H9 (cell line): Measurements from ENCODE around the gene PLEKHG7. TPM values are rescaled to one million over a fixed set of nuclear protein-coding genes. Genes with fewer than 3 reads are reported as not detected.

Source experiments
- DNase-seq: peaks from one replicate; pipeline ENCODE4 v3.0.0-alpha.2; 2017
- H2AFZ ChIP-seq: one replicate; pipeline ENCODE4 v1.6.1; 2013; ENCODE audit warnings: mild to moderate bottlenecking, low read length, control low read depth, moderate library complexity
- H2AK5ac ChIP-seq: 2 replicates; pipeline ENCODE4 v1.6.1; 2013; ENCODE audit warnings: low read length, control low read depth, mixed read lengths; ENCODE audit not compliant: insufficient read length
- H2BK120ac ChIP-seq: one replicate; pipeline ENCODE4 v1.6.1; 2013; ENCODE audit warnings: low read depth, mild to moderate bottlenecking, low read length, control low read depth, inconsistent platforms; ENCODE audit not compliant: poor library complexity, severe bottlenecking
- H2BK12ac ChIP-seq: 2 replicates; pipeline ENCODE4 v1.6.1; 2013; ENCODE audit warnings: low read length, control low read depth, mixed read lengths, low read depth; ENCODE audit not compliant: insufficient read length
- H2BK15ac ChIP-seq: 2 replicates; pipeline ENCODE4 v1.6.1; 2013; ENCODE audit warnings: low read depth, low read length, control low read depth
- H2BK20ac ChIP-seq: one replicate; pipeline ENCODE4 v1.6.1; 2013; ENCODE audit warnings: low read depth, mild to moderate bottlenecking, low read length, control low read depth, inconsistent platforms; ENCODE audit not compliant: poor library complexity, severe bottlenecking
- H2BK5ac ChIP-seq: 2 replicates; pipeline ENCODE4 v1.6.1; 2013; ENCODE audit warnings: low read length, control low read depth, mixed read lengths; ENCODE audit not compliant: insufficient read length
- H3K14ac ChIP-seq: 2 replicates; pipeline ENCODE4 v1.6.1; 2013; ENCODE audit warnings: low read length, control low read depth; ENCODE audit not compliant: insufficient read depth
- H3K18ac ChIP-seq: 2 replicates; pipeline ENCODE4 v1.6.1; 2013; ENCODE audit warnings: low read depth, mild to moderate bottlenecking, mixed read lengths, low read length, control low read depth; ENCODE audit not compliant: insufficient read length
- H3K23ac ChIP-seq: 2 replicates; pipeline ENCODE4 v1.6.1; 2013; ENCODE audit warnings: low read length, control low read depth, mixed read lengths, low read depth; ENCODE audit not compliant: insufficient read length
- H3K23me2 ChIP-seq: 2 replicates; pipeline ENCODE4 v1.6.1; 2013; ENCODE audit warnings: low read depth, mild to moderate bottlenecking, mixed read lengths, low read length, control low read depth; ENCODE audit not compliant: insufficient read length, poor library complexity, severe bottlenecking
- H3K27ac ChIP-seq: 2 replicates; pipeline ENCODE4 v1.5.1; 2013; ENCODE audit warnings: low read length, control low read depth, mixed read lengths, low read depth; ENCODE audit not compliant: insufficient read length
- H3K27me3 ChIP-seq: 2 replicates; pipeline ENCODE4 v1.6.1; 2013; ENCODE audit warnings: low read length, control low read depth, inconsistent platforms; ENCODE audit not compliant: insufficient read depth
- H3K4ac ChIP-seq: 2 replicates; pipeline ENCODE4 v1.6.1; 2013; ENCODE audit warnings: low read depth, mild to moderate bottlenecking, control low read depth, inconsistent platforms, low read length, moderate library complexity
- H3K4me1 ChIP-seq: 2 replicates; pipeline ENCODE4 v1.6.1; 2013; ENCODE audit warnings: low read length, control low read depth, inconsistent platforms; ENCODE audit not compliant: insufficient read depth
- H3K4me2 ChIP-seq: 2 replicates; pipeline ENCODE4 v1.6.1; 2013; ENCODE audit warnings: low read length, control low read depth, mixed read lengths; ENCODE audit not compliant: insufficient read length, insufficient read depth
- H3K56ac ChIP-seq: 2 replicates; pipeline ENCODE4 v1.6.1; 2013; ENCODE audit warnings: low read depth, mild to moderate bottlenecking, mixed read lengths, low read length, control low read depth; ENCODE audit not compliant: insufficient read length
- H3K79me1 ChIP-seq: 2 replicates; pipeline ENCODE4 v1.6.1; 2013; ENCODE audit warnings: low read depth, mild to moderate bottlenecking, moderate library complexity, low read length, control low read depth, inconsistent platforms; ENCODE audit not compliant: insufficient read depth, poor library complexity, severe bottlenecking
- H3K79me2 ChIP-seq: 2 replicates; pipeline ENCODE4 v1.6.1; 2013; ENCODE audit warnings: low read length, control low read depth, inconsistent platforms; ENCODE audit not compliant: insufficient read depth
- H3K9ac ChIP-seq: 2 replicates; pipeline ENCODE4 v1.6.1; 2013; ENCODE audit warnings: low read length, control low read depth, mixed read lengths; ENCODE audit not compliant: insufficient read length; ENCODE audit errors: extremely low read depth
- H3K9me3 ChIP-seq: one replicate; pipeline ENCODE4 v1.6.1; 2013; ENCODE audit warnings: low read depth, low read length, inconsistent platforms; ENCODE audit not compliant: control insufficient read depth
- H3T11ph ChIP-seq: one replicate; pipeline ENCODE4 v1.6.1; 2013; ENCODE audit warnings: mild to moderate bottlenecking, low read length, control low read depth, inconsistent platforms
- H4K20me1 ChIP-seq: one replicate; pipeline ENCODE4 v1.6.1; 2013; ENCODE audit not compliant: control insufficient read depth, insufficient read length, insufficient read depth
- H4K5ac ChIP-seq: 2 replicates; pipeline ENCODE4 v1.6.1; 2013; ENCODE audit warnings: low read depth, mild to moderate bottlenecking, mixed read lengths, low read length, control low read depth; ENCODE audit not compliant: insufficient read length
- H4K8ac ChIP-seq: replicated peaks from 2 replicates; pipeline ENCODE4 v1.6.1; 2013; ENCODE audit warnings: low read length, control low read depth, mixed read lengths, low read depth; ENCODE audit not compliant: insufficient read length
- H4K91ac ChIP-seq: 2 replicates; pipeline ENCODE4 v1.6.1; 2013; ENCODE audit warnings: low read depth, mild to moderate bottlenecking, moderate library complexity, mixed read lengths, low read length, control low read depth; ENCODE audit not compliant: insufficient read length
- H3K27ac Mint-ChIP-seq, 3 experiments: 2 replicates in 2 of 3; 3 replicates in 1 of 3; pipeline ENCODE4 v1.8.0; 2020 to 2021; ENCODE audit warnings: mixed read lengths in 3 of 3, mild to moderate bottlenecking in 1 of 3, moderate library complexity in 1 of 3
- H3K27me3 Mint-ChIP-seq: 2 replicates; pipeline ENCODE4 v1.8.0; 2021; ENCODE audit warnings: low read depth, mild to moderate bottlenecking, moderate library complexity, mixed read lengths
- H3K36me3 Mint-ChIP-seq, 3 experiments: 2 replicates in 2 of 3; 3 replicates in 1 of 3; pipeline ENCODE4 v1.8.0; 2020 to 2021; ENCODE audit warnings: low read depth in 3 of 3, mixed read lengths in 3 of 3; ENCODE audit not compliant: insufficient read depth in 1 of 3
- H3K4me1 Mint-ChIP-seq, 2 experiments: 2 replicates each; pipeline ENCODE4 v1.8.0; 2020; ENCODE audit warnings: mixed read lengths in 2 of 2
- H3K4me3 Mint-ChIP-seq, 2 experiments: 2 replicates in 1 of 2; 3 replicates in 1 of 2; pipeline ENCODE4 v1.8.0; 2020 to 2021; ENCODE audit warnings: mild to moderate bottlenecking in 2 of 2, mixed read lengths in 2 of 2, moderate library complexity in 1 of 2
- H3K9me3 Mint-ChIP-seq, 2 experiments: 2 replicates in 1 of 2; 3 replicates in 1 of 2; pipeline ENCODE4 v1.8.0; 2020; ENCODE audit warnings: mild to moderate bottlenecking in 2 of 2, mixed read lengths in 2 of 2, moderate library complexity in 1 of 2
- WGBS: extraction: QIAGEN DNeasy Blood & Tissue Kit; methylation state at CpG from one replicate; pipeline ENCODE4 v1.1.7; 2013; ENCODE audit warnings: missing lambda C conversion rate, low lambda C conversion rate, mixed read lengths; ENCODE audit not compliant: insufficient read length; ENCODE audit errors: extremely low coverage; 5-methylcytosine and 5-hydroxymethylcytosine counted together
- total RNA-seq: library from RNA; stranded (reverse); gene quantifications from 2 replicates; pipeline ENCODE4 v1.2.1, GENCODE V29; 2021
- TF ChIP-seq, protein P1 (sequence below): fragments of 200-600 bp; sonication (generic); conservative IDR thresholded peaks from 3 replicates; pipeline ENCODE4 v1.8.0; 2021; ENCODE audit warnings: antibody characterized with exemption, mild to moderate bottlenecking

PLEKHG7 gene
- total RNA-seq, 1 experiment from 2014 or later = not detected

DNA sequence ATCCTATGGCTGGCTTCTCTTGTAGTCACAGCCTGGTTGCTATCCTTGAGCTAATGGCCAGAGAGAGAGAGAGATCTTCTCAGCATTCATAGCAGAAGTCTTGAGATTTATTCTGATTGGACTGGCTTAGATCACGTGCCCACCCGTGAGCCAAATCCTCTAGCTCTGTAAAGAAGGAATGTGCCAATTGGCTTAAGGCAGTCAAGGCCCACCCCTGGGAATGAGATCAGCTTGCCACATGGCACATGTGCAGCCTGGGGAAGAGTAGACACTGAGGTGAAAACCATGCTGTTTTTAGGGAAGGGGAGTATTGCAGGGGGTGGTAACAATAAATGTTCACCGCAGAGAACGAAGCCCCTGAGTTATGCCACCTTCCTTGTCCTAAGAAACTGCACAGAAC, 36.3 kb downstream of the PLEKHG7 start:
- H2BK15ac ChIP-seq = no peak overlapping the region
- no peak overlapping the region for H2BK20ac ChIP-seq
- Mint-ChIP-seq H3K27ac (no peak overlapping the region), H3K36me3 (no peaks in the 10 kb centered on the region), H3K9me3 (no peaks in the 10 kb centered on the region), H3K27me3 (no peaks in the 10 kb centered on the region), H3K4me1 (peaks cover 0 to 4% of the 10 kb centered on the region in 2 experiments; a peak in 3 of 4 replicates), H3K4me3 (no peak overlapping the region)
- H3K4me1 ChIP-seq = no peaks in the 10 kb centered on the region; the same call in 1 of the 2 replicates
- no peak overlapping the region for H4K91ac ChIP-seq
- no peak overlapping the region for H3K56ac ChIP-seq
- no peak overlapping the region for H2BK120ac ChIP-seq
- no peak overlapping the region for H3T11ph ChIP-seq
- H3K9ac ChIP-seq = no peak overlapping the region
- H3K14ac ChIP-seq = no peak overlapping the region
- no peak overlapping the region for H3K23ac ChIP-seq
- H4K5ac ChIP-seq = no peak overlapping the region
- DNase-seq = no peak
- H4K8ac ChIP-seq = no peak overlapping the region
- H3K4me2 ChIP-seq = no peak overlapping the region
- H3K9me3 ChIP-seq = no peaks in the 10 kb centered on the region
- H2AFZ ChIP-seq = no peak overlapping the region
- H3K23me2 ChIP-seq = no peaks in the 10 kb centered on the region
- H2BK12ac ChIP-seq = no peak overlapping the region
- H2AK5ac ChIP-seq = no peak overlapping the region
- H3K79me2 ChIP-seq = no peaks in the 10 kb centered on the region
- H3K27me3 ChIP-seq = no peaks in the 10 kb centered on the region
- no peak overlapping the region for H3K4ac ChIP-seq
- no peak overlapping the region for H2BK5ac ChIP-seq
- no peak overlapping the region for H3K27ac ChIP-seq
- TF ChIP-seq, protein P1, sequence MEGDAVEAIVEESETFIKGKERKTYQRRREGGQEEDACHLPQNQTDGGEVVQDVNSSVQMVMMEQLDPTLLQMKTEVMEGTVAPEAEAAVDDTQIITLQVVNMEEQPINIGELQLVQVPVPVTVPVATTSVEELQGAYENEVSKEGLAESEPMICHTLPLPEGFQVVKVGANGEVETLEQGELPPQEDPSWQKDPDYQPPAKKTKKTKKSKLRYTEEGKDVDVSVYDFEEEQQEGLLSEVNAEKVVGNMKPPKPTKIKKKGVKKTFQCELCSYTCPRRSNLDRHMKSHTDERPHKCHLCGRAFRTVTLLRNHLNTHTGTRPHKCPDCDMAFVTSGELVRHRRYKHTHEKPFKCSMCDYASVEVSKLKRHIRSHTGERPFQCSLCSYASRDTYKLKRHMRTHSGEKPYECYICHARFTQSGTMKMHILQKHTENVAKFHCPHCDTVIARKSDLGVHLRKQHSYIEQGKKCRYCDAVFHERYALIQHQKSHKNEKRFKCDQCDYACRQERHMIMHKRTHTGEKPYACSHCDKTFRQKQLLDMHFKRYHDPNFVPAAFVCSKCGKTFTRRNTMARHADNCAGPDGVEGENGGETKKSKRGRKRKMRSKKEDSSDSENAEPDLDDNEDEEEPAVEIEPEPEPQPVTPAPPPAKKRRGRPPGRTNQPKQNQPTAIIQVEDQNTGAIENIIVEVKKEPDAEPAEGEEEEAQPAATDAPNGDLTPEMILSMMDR = no peak
- H3K18ac ChIP-seq = no peak overlapping the region
- WGBS = no CpG with 5 or more reads among the region's 4 CpGs
- H4K20me1 ChIP-seq = no peaks in the 10 kb centered on the region
- H3K79me1 ChIP-seq = no peaks in the 10 kb centered on the region
